ENCODE data around the gene ARHGEF18.

The ARHGEF18 gene

DNA sequence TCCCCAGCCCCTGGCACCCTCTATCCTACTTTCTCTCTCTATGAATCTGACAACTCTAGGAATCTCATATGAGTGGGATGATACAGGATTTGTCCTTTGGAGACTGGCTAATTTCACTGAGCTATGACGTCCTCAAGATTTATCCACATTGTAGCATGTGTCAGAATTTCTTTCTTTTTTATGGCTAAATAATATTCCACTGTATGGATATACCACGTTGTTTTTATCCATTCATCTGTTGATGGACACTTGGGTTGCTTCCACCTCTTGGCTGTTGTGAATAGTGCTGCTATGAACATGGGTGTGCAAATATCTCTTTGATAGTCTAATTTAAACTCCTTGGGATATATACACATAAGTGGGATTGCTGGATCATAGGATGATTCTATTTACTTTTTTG, 30.6 kb upstream of the ARHGEF18 start:
- TF ChIP-seq, protein P1, sequence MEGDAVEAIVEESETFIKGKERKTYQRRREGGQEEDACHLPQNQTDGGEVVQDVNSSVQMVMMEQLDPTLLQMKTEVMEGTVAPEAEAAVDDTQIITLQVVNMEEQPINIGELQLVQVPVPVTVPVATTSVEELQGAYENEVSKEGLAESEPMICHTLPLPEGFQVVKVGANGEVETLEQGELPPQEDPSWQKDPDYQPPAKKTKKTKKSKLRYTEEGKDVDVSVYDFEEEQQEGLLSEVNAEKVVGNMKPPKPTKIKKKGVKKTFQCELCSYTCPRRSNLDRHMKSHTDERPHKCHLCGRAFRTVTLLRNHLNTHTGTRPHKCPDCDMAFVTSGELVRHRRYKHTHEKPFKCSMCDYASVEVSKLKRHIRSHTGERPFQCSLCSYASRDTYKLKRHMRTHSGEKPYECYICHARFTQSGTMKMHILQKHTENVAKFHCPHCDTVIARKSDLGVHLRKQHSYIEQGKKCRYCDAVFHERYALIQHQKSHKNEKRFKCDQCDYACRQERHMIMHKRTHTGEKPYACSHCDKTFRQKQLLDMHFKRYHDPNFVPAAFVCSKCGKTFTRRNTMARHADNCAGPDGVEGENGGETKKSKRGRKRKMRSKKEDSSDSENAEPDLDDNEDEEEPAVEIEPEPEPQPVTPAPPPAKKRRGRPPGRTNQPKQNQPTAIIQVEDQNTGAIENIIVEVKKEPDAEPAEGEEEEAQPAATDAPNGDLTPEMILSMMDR (IDR thresholded peaks at IDR 0.05; ENCODE audit: insufficient read depth, low read length) = no peak
- TF ChIP-seq SPI1 (IDR thresholded peaks at IDR 0.05; ENCODE audit: borderline replicate concordance, low read depth) = no peak
- TF ChIP-seq GABPA (IDR thresholded peaks at IDR 0.05; ENCODE audit: low read depth) = no peak
- TF ChIP-seq, protein P2, sequence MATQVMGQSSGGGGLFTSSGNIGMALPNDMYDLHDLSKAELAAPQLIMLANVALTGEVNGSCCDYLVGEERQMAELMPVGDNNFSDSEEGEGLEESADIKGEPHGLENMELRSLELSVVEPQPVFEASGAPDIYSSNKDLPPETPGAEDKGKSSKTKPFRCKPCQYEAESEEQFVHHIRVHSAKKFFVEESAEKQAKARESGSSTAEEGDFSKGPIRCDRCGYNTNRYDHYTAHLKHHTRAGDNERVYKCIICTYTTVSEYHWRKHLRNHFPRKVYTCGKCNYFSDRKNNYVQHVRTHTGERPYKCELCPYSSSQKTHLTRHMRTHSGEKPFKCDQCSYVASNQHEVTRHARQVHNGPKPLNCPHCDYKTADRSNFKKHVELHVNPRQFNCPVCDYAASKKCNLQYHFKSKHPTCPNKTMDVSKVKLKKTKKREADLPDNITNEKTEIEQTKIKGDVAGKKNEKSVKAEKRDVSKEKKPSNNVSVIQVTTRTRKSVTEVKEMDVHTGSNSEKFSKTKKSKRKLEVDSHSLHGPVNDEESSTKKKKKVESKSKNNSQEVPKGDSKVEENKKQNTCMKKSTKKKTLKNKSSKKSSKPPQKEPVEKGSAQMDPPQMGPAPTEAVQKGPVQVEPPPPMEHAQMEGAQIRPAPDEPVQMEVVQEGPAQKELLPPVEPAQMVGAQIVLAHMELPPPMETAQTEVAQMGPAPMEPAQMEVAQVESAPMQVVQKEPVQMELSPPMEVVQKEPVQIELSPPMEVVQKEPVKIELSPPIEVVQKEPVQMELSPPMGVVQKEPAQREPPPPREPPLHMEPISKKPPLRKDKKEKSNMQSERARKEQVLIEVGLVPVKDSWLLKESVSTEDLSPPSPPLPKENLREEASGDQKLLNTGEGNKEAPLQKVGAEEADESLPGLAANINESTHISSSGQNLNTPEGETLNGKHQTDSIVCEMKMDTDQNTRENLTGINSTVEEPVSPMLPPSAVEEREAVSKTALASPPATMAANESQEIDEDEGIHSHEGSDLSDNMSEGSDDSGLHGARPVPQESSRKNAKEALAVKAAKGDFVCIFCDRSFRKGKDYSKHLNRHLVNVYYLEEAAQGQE (IDR thresholded peaks at IDR 0.05; ENCODE audit: insufficient replicate concordance, low read depth) = no peak
- TF ChIP-seq POLR2AphosphoS5 (IDR thresholded peaks at IDR 0.05; ENCODE audit: low read depth) = no peak
- Histone ChIP-seq H3K4me3 (replicated peaks; ENCODE audit: insufficient read depth, low read length) (no peak overlapping the region), H3K27me3 (ENCODE audit: insufficient read depth, poor library complexity, severe bottlenecking) (no peaks in the 10 kb centered on the region), H3K27ac (replicated peaks) (no peak overlapping the region)
- no peak for DNase-seq (ENCODE audit: low read depth in 1 of 2, low spot score in 1 of 2)

DNA sequence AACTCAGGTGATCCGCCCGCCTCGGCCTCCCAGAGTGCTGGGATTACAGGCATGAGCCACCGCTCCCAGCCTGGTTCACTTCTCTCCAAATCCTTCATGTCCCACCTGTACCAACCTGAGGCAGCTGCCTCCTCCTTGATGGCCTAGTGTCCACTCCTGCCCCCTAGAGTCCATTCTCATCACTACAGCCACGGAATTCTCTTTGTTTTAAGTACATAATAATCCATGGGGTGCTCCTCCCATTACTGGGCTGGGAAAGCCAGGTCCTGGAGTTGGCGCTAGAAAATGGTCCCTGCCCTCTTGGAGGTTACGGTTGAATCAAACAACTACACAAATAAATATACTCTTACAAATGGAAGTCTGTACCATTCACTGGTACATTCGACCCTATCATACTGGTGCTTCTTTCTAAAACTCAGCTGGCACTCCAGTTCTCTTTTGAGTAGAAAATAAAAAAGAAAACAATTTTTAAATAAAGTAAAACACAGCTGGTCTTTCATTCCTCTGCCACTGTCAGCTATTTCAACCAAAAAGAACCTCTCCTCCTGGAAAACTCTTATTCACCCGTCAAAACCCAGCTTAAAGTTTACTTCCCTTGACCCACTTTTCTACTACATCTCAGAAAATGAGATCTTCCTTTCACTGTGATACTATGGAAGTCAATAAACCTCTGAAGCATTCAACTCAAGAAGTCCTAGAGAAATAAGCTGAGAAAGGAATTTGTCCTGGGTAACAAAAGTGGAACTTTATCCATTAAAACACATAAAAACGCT, 22.4 kb upstream of the ARHGEF18 start:
- DNase-seq (ENCODE audit: low read depth in 1 of 2, low spot score in 1 of 2) = peak in 1 of 2 experiments; percentile 37
- Histone ChIP-seq H3K4me3 (replicated peaks; ENCODE audit: insufficient read depth, low read length) (no peak overlapping the region), H3K27ac (replicated peaks) (no peak overlapping the region), H3K27me3 (ENCODE audit: insufficient read depth, poor library complexity, severe bottlenecking) (no peaks in the 10 kb centered on the region)
- TF ChIP-seq, protein P2 (IDR thresholded peaks at IDR 0.05; ENCODE audit: insufficient replicate concordance, low read depth) = no peak
- TF ChIP-seq POLR2AphosphoS5 (IDR thresholded peaks at IDR 0.05; ENCODE audit: low read depth) (no peak), GABPA (IDR thresholded peaks at IDR 0.05; ENCODE audit: low read depth) (no peak), SPI1 (IDR thresholded peaks at IDR 0.05; ENCODE audit: borderline replicate concordance, low read depth) (no peak)
- TF ChIP-seq, protein P1 (IDR thresholded peaks at IDR 0.05; ENCODE audit: insufficient read depth, low read length) = peak; percentile 7

DNA sequence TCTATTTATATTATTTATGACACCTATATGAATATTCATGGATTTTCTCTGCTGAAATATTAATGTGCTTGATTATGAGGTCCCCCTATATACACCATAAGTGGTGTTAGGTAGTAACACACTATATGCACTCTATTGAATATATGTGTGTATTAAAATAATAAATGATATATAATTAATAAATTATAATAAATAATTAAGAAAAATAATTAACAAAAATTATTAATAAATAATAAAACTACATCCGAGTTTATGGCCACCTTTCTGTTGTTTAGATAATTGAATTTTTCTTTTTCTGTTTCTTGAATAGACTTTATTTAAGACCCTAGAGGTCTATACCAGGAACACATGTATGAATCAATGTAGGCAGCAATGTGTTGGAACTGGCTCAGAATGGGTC, 20.9 kb upstream of the ARHGEF18 start:
- no peak for DNase-seq (ENCODE audit: low read depth in 1 of 2, low spot score in 1 of 2)
- TF ChIP-seq, protein P1 (IDR thresholded peaks at IDR 0.05; ENCODE audit: insufficient read depth, low read length) = no peak
- no peak for TF ChIP-seq SPI1 (IDR thresholded peaks at IDR 0.05; ENCODE audit: borderline replicate concordance, low read depth)
- TF ChIP-seq GABPA (IDR thresholded peaks at IDR 0.05; ENCODE audit: low read depth) = no peak
- TF ChIP-seq, protein P2 (IDR thresholded peaks at IDR 0.05; ENCODE audit: insufficient replicate concordance, low read depth) = no peak
- no peak for TF ChIP-seq POLR2AphosphoS5 (IDR thresholded peaks at IDR 0.05; ENCODE audit: low read depth)
- Histone ChIP-seq H3K27ac (replicated peaks) (no peak overlapping the region), H3K4me3 (replicated peaks; ENCODE audit: insufficient read depth, low read length) (no peak overlapping the region), H3K27me3 (ENCODE audit: insufficient read depth, poor library complexity, severe bottlenecking) (no peaks in the 10 kb centered on the region)
